Putamen (tissue), 1 donor: ENCODE data around the gene CRMP1.

Experiments used
- DNase-seq: peaks from one replicate; pipeline ENCODE4 v3.0.0-alpha.2; 2016; ENCODE audit warnings: low spot score

Gene CRMP1

DNA sequence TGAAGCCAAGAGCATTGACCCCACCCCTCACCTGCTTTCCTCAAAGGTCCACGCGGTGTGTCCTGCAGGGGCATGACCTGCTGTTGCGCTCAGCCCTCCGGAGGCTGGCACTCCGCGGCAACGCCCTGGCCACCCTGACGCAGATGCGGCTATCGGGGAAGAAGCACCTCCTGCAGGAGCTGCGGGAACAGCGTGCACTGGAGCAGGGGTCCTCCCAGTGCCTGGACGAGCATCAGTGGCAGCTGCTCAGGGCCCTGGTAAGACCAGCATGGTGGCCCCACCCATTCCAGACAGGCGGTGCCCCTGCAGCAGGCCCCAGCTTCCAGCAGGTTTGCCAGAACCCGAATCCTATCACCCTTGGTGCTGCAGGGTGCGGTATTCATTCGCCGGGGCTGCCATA lies 95.9 kb downstream of the CRMP1 start:
- no peak for DNase-seq

DNA sequence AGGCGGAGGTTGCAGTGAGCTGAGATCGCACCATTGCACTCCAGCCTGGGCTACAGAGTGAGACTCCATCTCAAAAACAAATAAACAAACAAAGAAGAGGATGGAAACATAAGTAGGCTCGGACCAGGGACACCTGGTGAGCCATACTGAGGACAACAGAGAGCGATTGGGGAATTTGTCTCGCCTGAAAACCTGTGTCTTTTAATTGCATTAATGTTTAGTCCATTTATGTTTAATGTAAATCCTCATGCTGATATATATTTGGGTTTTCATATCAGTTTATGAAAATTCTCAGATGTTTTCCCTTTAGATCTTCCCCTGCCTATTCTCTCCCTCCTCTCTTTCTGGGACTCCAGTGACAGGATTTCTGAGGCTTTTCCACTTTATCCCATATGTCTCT lies 97.3 kb downstream of the CRMP1 start:
- no peak for DNase-seq

DNA sequence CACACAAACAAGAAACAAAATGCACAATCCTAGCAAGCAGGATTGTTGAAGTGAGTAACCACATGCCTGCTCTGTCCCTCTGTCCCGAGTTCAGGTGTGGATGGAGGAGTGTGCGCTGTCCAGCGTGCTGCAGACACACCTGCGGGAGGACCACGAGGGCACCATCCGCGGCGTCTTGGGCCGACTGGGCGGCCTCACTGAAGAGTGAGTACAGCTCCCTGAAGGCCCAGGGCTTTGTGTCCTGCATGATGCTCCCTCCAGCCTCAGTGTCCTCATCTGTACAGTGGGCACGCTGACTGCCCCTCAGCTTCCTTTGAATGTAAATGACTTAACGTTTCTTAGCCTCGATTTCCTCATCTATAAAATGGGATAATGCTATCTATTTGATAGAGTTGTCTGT lies 99.4 kb downstream of the CRMP1 start:
- DNase-seq = no peak

DNA sequence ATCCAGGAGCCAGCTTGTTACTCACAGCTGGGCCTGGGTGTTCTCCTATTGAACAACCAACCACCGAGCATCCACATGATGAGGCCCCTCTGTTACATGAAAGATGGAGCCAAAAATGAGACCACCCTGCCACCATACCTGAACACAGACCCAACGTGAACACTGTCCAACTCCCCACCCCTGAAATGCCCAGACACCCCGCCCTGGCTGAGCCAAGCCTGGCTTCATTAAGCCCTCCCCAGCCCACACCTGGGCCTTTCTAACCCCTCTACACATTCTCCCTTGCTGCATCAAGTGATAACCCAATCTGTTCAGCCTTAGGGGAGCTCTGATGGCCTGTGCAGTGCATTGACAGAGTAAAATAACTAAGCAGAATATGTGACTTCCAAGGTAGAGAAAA lies 101.2 kb downstream of the CRMP1 start:
- DNase-seq = no peak

DNA sequence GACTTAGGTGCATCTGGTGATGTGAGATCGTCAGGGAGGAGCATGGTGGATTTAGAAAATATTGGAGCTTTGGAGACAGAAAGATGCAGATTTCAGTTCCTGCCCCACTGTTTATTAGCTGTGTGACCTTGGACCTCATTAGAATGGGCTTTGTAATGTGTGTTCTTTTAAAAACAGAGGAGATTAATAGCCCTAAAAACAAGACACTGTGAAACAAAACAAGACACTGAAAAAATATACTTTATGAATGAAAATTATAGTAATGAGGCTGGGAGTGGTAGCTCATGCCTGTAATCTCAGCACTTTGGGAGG lies 102.4 kb downstream of the CRMP1 start:
- DNase-seq = no peak

DNA sequence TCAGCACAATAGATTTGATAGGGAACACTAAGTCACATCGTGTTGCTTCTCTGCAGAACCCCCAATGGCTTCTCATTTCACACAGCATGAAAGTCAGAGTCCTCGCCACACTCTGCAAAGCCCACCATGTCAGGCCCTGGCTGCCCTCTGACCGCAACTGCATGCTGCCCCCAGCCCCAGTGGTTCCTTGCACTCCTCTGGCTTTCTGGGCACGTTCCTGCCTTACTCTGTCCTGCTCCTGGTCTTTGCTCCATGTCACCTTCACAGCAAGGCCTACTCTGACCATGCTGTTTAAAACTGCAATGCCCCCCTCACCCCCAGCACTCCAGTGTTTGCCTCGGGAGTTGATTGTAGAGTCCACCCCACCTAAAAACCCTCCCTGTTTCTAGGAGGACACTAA lies 103.7 kb downstream of the CRMP1 start:
- no peak for DNase-seq

DNA sequence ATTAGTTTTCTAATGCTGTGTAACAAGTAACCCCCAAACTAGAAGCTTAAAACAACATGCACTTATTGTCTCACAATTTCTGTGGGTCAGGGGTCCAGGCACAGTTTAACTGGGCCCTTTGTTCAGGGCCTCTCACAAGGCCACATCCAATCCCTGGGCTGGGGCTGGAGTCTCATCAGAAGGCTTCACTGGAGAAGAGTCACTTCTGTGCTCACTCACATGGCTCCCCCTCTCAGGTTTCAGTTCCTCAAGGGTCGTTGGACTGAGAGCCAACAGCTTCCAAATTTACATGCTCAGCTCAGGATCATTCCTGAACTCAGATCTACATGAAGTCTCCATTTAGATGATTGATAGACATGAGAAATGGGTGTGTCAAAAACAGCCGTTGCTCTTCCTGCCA lies 104.7 kb downstream of the CRMP1 start:
- DNase-seq = no peak

DNA sequence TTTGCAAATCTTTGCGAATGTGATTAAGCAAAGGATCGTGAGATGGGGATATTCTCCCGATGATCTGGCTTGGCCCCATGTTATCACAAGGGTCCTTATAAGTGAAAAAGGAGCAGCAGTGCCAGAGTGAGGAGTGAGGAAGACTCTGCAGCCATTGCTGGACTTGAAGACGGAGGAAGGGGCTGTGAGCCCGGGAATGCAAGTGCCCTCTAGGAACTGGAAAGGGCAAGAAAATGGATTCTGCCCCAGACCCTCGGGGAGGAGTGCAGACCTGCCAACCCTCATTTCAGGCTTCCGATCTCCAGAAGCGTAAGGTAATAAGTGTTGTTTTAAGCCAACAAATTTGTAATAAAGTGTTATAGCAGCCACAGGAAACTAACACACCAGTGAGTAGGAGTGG lies 105.6 kb downstream of the CRMP1 start:
- no peak for DNase-seq

DNA sequence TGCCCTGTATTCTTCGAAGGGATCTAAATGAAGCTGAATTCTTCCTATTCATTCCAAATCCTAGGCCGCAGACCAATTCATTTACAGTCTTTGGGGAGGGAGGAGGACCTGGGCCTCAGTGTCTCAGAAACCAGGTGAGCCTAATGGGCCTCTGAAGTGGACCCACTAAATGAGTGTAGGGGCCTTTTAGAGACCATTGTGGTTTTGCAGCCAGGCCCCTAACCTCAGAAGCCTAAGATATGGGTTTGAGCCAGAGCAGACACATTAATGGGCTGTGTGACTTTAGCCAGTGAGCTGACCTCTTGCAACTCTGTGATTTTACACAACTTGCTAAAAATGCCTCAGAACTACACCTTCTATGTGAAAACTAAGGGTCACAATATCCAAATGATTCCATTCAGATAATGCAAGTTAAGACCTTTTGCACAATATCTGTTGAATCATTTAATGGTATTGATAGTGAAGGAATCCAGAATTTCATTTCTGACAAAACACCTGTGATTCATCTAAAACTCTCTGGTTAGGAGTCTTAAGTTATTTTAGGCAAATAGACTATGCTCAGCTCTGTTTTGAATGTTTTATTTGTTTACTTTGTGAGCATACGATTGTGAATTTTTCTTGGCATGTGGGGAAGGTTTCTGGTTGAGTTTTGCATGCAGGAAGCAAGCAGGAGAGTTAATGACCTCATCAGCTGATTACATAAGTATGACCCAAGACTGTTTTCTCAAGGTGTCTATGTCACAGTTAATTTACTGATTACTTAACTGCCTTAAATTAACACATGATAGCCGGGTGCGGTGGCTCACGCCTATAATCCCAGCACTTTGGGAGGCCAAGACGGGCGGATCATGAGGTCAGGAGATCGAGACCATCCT lies 106.8 kb downstream of the CRMP1 start:
- DNase-seq = no peak

DNA sequence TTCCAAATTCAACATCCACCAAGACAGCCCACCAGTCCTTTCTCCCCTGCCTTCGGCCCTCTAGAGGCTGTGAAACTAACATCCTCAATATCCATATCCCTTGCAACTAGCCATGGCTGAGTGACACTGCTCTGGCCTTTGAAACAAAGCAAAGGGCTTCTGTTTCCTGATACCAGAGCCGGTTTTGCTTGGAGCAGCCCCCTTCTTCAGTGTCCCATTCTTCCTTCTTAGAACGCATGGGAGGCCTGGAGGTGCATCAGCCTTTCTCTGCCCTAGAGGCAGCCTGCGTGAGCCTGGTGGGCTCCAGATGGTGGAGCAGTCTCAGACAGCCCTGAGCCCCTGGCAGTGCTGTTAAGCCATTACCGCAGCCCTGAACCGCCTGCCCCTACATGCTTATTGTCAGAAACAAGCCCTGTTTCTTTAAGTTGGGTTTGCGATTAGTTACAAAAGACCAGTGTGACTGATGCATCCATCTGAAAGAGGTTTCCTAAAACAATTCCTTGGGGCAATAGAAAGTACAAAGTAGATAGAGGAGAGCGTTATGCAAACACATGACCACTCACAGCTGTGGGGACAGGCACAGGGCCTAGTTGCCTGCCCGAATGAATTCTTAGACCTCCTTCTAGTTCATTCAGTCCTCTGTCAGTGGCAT lies 107.8 kb downstream of the CRMP1 start:
- no peak for DNase-seq

DNA sequence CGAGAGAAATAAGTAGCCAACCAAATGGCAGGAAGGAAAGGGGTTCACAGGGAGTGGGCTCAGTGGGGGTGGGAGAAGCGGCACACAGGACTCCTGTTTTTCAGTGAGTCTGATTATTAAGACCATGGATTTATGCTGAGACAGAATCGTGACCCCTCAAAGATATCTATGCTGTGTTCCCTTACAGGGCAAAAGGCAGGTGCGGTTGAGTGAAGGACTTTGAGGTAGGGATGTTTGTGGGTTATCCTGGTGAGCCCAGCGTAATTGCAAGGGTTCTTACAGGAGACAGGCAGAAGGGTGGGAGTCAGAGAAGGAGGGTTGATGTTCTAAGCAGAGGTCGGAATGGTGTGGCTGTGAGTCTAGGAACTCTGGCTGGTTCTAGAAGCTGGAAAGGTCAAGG lies 108.9 kb downstream of the CRMP1 start:
- DNase-seq = no peak

DNA sequence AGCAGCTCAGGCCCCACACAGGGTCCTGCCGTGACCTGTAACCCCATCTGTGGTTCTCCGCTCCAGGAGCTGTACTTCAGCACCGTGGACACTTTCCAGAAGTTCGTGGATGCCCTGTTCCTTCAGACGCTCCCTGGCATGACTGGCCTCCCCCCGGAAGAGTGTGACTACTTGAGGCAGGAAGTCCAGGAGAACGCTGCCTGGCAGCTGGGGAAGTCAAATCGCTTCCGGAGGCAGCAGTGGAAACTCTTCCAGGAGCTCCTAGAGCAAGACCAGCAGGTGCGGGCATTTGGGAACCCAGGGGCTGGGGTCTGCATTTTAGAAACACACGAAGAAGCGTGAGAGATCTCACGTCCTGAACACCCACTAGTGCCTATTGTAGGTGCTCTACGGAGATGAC lies 109.4 kb downstream of the CRMP1 start:
- DNase-seq = no peak

DNA sequence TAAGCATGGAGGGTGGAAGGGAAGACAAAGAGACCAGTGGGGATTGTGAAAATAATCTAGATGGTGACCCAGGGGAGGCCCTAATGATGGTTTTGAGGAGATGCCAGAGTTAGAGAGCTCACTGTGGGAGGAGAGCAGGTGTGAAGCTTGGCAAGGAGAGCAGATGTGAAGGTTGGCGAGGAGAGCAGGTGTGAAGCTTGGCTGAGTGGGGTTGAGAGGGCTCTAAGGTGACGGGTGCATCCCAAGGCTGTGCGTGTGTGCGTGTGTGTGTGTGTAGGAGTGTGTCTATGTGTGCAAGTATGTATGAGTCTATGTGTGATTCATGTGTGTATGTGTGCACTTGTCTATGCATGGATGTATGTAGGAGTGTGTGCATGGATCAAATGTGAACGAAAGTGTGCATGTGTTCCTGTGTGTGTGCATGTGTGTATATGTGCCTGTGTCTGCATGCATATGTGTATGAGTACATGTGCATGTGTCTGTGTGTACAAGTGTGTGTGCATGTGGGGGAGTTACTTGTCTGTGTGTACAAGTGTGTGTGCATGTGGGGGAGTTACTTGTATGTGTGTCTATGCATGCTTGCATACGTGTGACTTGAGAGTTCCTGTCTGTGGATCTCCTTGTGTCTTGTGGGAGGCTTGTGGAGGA lies 109.9 kb downstream of the CRMP1 start:
- DNase-seq = no peak

DNA sequence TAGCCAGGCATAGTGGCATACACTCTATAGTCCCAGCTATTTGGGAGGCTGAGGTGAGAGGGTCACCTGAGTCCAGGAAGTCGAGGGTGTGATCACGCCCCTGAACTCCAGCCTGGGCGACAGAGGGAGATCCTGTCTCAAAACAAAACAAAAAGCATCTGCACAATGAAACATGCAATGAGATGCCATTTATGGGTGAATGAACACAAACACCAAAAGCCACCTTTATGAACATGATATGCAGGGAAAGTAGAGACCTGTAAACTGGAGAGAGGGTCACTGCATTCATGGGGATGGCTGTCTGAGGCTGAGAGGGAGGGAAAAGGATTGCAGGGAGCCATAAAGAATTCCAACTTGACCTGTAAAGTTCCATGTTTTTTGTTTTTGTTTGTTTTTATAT lies 111.2 kb downstream of the CRMP1 start:
- no peak for DNase-seq

DNA sequence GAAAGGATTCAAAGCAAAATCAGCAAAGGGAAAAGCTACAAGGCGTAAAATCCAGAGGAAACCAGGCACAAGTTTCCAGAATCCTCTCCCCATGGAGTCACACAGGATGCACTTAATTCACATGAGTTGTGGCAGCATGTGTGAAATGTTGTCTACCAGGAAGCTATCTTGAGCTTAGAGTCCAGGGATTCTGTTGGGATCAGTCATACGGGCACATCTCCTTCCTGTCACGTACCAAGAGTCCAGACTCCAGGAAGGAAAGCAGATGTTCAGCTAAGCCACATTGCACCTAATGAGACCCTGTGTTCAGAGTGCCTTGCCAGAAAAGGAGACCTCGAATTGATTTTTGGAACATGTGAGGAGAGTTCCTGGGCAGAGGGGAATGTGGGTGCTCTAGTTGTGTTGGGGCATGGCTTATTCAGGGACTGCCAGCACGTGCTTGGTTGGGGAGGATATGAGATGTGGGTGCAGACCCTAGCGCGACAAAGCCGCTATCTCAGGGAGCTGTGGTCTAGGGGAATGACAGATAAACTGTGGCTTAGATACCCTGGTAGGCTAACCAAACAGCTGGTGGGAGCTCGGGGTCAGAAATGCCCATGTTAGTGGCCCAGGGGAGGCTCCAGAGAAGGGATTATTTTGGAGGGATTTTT lies 111.9 kb downstream of the CRMP1 start:
- no peak for DNase-seq

DNA sequence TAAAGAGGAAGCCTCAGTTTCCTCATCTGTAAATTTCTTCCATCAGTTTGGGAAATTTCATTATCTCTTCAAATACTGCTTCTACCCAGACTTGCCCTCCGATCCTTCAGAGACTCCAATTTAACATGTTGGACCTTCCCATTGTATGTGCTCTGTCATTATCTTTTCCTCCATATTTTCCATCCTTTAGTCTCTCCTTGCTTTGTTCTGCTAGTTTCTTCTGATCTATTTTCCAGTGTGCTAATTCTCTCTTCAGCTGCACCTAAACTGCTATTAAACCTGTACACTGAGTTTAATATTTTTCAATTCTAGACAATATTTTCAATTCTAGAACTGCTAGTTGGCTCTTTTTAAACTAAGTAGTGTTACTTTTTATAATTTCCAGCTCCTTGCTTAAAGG lies 116.4 kb downstream of the CRMP1 start:
- no peak for DNase-seq

DNA sequence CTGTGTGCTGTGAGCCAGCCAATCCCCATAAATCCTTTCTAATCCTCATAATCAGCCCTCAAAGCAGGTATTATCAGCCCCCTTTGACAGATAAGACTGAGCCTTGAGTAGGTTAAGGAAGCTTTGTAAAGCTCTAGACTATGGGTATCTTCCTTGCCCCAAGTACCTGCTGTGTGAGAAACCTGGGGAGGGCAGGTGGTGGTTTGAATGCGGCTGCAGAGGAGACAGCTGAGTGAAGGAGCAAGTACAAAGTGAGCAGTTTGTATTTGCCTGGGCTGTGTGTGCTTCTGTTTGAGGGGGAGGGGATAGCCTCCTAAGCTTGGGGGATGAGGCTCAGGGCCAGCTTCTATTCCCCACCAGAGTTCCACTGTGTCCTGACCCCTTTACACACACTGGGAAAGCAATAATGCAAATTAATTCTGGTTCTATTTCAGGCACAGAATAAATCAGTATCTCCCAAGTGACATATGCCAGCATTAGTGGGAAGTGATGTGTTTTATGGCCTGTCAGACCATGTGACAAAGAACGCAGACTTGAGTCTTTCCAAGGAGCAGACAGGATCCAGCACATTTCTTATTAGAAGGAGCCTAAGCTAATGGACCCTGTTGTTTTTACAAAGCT lies 118.4 kb downstream of the CRMP1 start:
- no peak for DNase-seq

DNA sequence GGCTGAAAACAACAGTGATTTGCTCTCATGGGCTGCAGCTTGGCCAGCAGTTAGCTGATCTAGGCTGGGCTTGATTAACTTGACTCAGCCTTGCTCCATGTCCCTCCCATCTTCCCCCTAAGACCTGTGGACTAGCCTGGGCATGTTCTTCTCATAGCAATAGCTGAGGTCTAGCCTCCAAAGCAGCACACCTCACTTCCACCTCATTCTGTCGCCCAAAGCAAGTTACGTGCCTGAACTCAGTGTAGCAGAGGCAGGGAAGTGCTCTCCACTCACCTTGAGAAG lies 119.7 kb downstream of the CRMP1 start:
- no peak for DNase-seq

DNA sequence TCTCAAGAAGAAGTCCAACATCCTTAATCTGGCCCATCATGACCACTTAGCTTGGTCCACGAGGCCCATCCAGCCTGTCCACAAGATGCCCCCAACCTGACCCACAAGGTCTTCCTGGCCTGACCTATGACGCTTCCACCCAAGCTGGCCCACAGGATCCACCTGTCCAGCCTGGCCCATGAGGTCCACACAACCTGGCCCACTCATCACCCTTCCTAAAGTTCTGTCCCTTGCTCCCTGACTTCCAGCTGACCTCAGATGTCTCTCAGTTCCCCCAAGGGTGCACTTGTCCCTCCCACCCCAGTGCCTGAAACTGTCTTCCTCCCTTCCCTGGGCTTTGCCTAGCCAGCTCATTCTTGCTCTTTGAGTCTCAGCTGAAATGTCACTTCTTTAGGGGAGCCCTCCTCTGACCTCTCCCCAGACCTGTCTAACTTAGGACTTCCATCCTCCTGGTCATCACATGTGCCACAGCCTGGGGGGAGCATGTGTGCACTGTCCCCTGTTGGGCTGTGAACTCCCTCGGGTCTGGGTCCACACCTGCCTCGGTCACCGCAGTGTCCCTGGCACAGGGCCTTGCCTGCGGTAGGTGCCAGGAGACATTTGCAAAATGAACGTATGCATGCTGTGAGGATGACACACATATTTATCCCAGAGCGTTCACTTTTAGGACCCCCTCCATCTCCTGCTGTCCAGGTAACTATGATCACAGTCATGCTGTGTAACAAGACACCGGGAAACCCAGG lies 120.2 kb downstream of the CRMP1 start:
- no peak for DNase-seq
